K562 (cell line): ENCODE data around the gene TMEM30A. TPM values are rescaled to one million over a fixed set of nuclear protein-coding genes. Genes with fewer than 3 reads are reported as not detected.

Source experiments
- ATAC-seq: fragments of 200-7000 bp; cut with Tn5 transposase; 3 replicates; pipeline ENCODE4 v1.9.1; 2020; ENCODE audit warnings: moderate library complexity
- BruUV-seq: library from RNA; stranded (reverse); fragments of 400-500 nt; replicated peaks from 2 replicates; lab custom pipeline; 2021; lab: Mats Ljungman, UMichigan
- CTCF ChIA-PET: fragments of 300-600 bp; formaldehyde crosslinking; extraction: SDS; loops from one replicate; lab custom pipeline; 2021; ENCODE audit warnings: low intra/inter-chr PET ratio; lab: Yijun Ruan, JAX
- POLR2A ChIA-PET: fragments of 300-600, 350-650 bp; sonication (Branson Sonifier 250); formaldehyde crosslinking; extraction: SDS; loops from one replicate; lab custom pipeline; 2021; ENCODE audit warnings: antibody characterized with exemption, inconsistent platforms; lab: Yijun Ruan, JAX
- DNase-seq, 4 experiments: peaks; one replicate each; pipeline versions ENCODE4 v3.0.0 to v3.0.0-alpha.2; 2011 to 2018; ENCODE audit warnings: low spot score in 3 of 4, mixed read lengths in 3 of 4; ENCODE audit errors: extremely low read depth in 1 of 4
- FAIRE-seq: peaks from 2 replicates; lab custom pipeline; 2011; peaks lifted over from hg19 to GRCh38; lab: Jason Lieb, UNC
- H2AFZ ChIP-seq: 2 replicates; pipeline ENCODE4 v1.6.0; 2011; ENCODE audit warnings: low read depth, low read length, control low read depth, inconsistent platforms
- H3K27ac ChIP-seq: fragments of 200-600 bp; 3 replicates; pipeline ENCODE4 v1.8.0; 2011; ENCODE audit warnings: low read depth, mild to moderate bottlenecking, control low read depth, inconsistent platforms, low read length, moderate library complexity, mixed read lengths; ENCODE audit errors: extremely low read depth
- H3K27me3 ChIP-seq, 2 experiments: fragments of 300-600 bp in 1 of 2; 2 replicates in 1 of 2; 3 replicates in 1 of 2; pipeline versions ENCODE4 v1.6.0 to v1.8.0; 2011; ENCODE audit warnings: inconsistent platforms in 2 of 2, low read length in 2 of 2, mild to moderate bottlenecking in 1 of 2, mixed read lengths in 1 of 2, moderate library complexity in 1 of 2; ENCODE audit not compliant: control insufficient read depth in 2 of 2, insufficient read depth in 2 of 2
- H3K36me3 ChIP-seq: fragments of 300-600 bp; 3 replicates; pipeline ENCODE4 v1.8.0; 2011; ENCODE audit warnings: mild to moderate bottlenecking, low read length, inconsistent platforms; ENCODE audit not compliant: control insufficient read depth, insufficient read depth
- H3K4me1 ChIP-seq, 2 experiments: fragments of 200-600 bp in 1 of 2; replicated peaks in 1 of 2; 2 replicates in 1 of 2; 3 replicates in 1 of 2; pipeline versions ENCODE4 v1.5.1 to v1.8.0; 2011; ENCODE audit warnings: inconsistent platforms in 2 of 2, low read length in 2 of 2, mild to moderate bottlenecking in 1 of 2, mixed read lengths in 1 of 2, moderate library complexity in 1 of 2; ENCODE audit not compliant: control insufficient read depth in 2 of 2, insufficient read depth in 2 of 2
- H3K4me2 ChIP-seq: 2 replicates; pipeline ENCODE4 v1.6.1; 2011; ENCODE audit warnings: low read length, control low read depth, inconsistent platforms, mixed read lengths; ENCODE audit not compliant: insufficient read depth
- H3K4me3 ChIP-seq: fragments of 200-600 bp; sonication (generic), shearing (Covaris generic); 2 replicates; pipeline ENCODE4 v1.5.1; 2016; ENCODE audit warnings: control low read depth, inconsistent platforms
- H3K79me2 ChIP-seq: fragments of 200-600 bp; 3 replicates; pipeline ENCODE4 v1.8.0; 2011; ENCODE audit warnings: low read length, inconsistent platforms; ENCODE audit not compliant: control insufficient read depth, insufficient read depth
- H3K9ac ChIP-seq, 2 experiments: 2 replicates each; pipeline versions ENCODE4 v1.6.0 to v1.6.1; 2011; ENCODE audit warnings: low read depth in 2 of 2, low read length in 2 of 2, control low read depth in 1 of 2, inconsistent platforms in 1 of 2, mild to moderate bottlenecking in 1 of 2, mixed read lengths in 1 of 2; ENCODE audit not compliant: insufficient read depth in 1 of 2
- H3K9me1 ChIP-seq: one replicate; pipeline ENCODE4 v1.6.0; 2011; ENCODE audit warnings: inconsistent platforms, mild to moderate bottlenecking, low read length, moderate library complexity; ENCODE audit not compliant: control insufficient read depth, insufficient read depth
- H3K9me3 ChIP-seq: replicated peaks from 2 replicates; pipeline ENCODE4 v1.5.1; 2011; ENCODE audit warnings: low read depth, low read length, inconsistent platforms; ENCODE audit not compliant: control insufficient read depth, insufficient read depth
- H4K20me1 ChIP-seq: replicated peaks from 2 replicates; pipeline ENCODE4 v1.6.1; 2011; ENCODE audit warnings: low read length, inconsistent platforms, mixed read lengths; ENCODE audit not compliant: control insufficient read depth, insufficient read depth
- ETV5 ChIP-seq: sonication (generic); formaldehyde crosslinking; IDR thresholded peaks from 2 replicates; pipeline ENCODE4 v1.4.0; 2020; ENCODE audit warnings: low read depth, mild to moderate bottlenecking, missing genetic modification reagents
- PKNOX1 ChIP-seq: fragments of 450-650 bp; IDR thresholded peaks from 2 replicates; pipeline ENCODE4 v1.6.1; 2016
- WGBS: fragments of 100-300 bp; shearing (Covaris generic); methylation state at CpG from one replicate; pipeline ENCODE4 v1.1.6; 2016; ENCODE audit warnings: low coverage, mixed read lengths; ENCODE audit not compliant: insufficient coverage; ENCODE audit errors: missing lambda C conversion rate; 5-methylcytosine and 5-hydroxymethylcytosine counted together
- in situ Hi-C: fragments of 300-500 bp; cut with MboI; formaldehyde crosslinking; loops from 4 replicates; pipeline ENCODE4 v1.15.0; 2018; ENCODE audit warnings: inconsistent platforms, mixed read lengths
- intact Hi-C: fragments of 100-400 bp; cut with micrococcal nuclease; formaldehyde crosslinking; loops from 2 replicates; pipeline ENCODE4 v1.14.2; 2022
- polyA plus RNA-seq, 8 experiments: library from polyadenylated mRNA; depleted of rRNA in 4 of 8; stranded (reverse) in 5 of 8; unstranded in 3 of 8; fragments of >200 nt; fragmentation: Nextera tagmentation in 2 of 8; fragmentation: Illumina TruSeq in 1 of 8; extraction: Ambion mirVana in 2 of 8; extraction: Trizol in 1 of 8; gene quantifications; 2 replicates each; pipeline versions ENCODE4 v1.2.1 to v1.2.3, GENCODE V29; 2011 to 2014; ENCODE audit warnings: inconsistent platforms in 1 of 8, missing spikeins in 1 of 8
- total RNA-seq, 7 experiments: library from RNA; depleted of rRNA in 6 of 7; stranded (reverse); fragments of >200 nt in 6 of 7; fragmentation: Illumina TruSeq in 2 of 7; extraction: Trizol in 2 of 7; gene quantifications; 2 replicates each; pipeline versions ENCODE4 v1.2.1 to v1.2.3, GENCODE V29; 2011 to 2021; ENCODE audit warnings: low replicate concordance in 1 of 7

TMEM30A gene
- total and polyA plus RNA-seq, 9 of the 15 experiments (the other 6 are each of a cell fraction or from before 2014, with no cell fraction given), result 6.5 to 31.2 (median 16.3) TPM

DNA sequence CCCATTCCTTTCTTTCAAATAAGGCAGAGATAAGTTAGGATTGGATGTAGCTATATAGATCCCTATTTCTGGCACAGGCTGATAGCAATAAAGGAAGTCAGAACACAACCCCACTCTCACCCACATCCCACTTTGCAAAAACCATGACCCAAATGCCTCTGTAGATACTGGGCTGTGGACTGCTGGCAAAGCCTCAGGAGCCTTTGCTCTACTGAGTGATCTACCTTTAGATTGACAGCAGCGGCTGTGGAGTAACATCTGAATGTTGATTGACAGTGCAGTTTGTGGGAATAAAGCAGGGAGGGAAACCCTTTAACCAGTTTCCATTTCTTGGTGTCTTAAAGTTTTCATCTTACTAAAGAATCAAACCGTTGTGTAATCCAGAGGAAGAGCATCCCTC lies 6.7 kb upstream of the TMEM30A start:
- Histone ChIP-seq H3K27me3 (no peaks in the 10 kb centered on the region), H3K9ac (no peak overlapping the region), H3K4me3 (no peak overlapping the region), H2AFZ (no peak overlapping the region), H3K4me2 (no peak overlapping the region), H3K4me1 (0 out of 5 replicates have a peak, but pooled peaks cover 0 to 7% of the 10 kb centered on the region in 2 experiments), H4K20me1 (no peaks in the 10 kb centered on the region), H3K9me3 (no peaks in the 10 kb centered on the region), H3K9me1 (no peaks in the 10 kb centered on the region), H3K79me2 (peaks cover 20% of the 10 kb centered on the region), H3K36me3 (no peaks in the 10 kb centered on the region), H3K27ac (no peak overlapping the region)
- in situ Hi-C loops (loop anchor here (10.0 kb wide), 1 partner anchor 213 kb away; no protein-coding TSS in a partner anchor), intact Hi-C loops (no loop called here)
- TF ChIP-seq PKNOX1 (peak; percentile 82), ETV5 (CRISPR knock-in tag) (no peak)
- ATAC-seq (0 out of 3 replicates have a peak, but pooled peaks have one; percentile 17), DNase-seq (no peak), FAIRE-seq (no peak)
- no TSS peak for BruUV-seq
- ChIA-PET CTCF (no interaction called here), POLR2A (no interaction called here)
- WGBS, result 40% methylated on average over 2 of the region's 2 CpGs
